ENCODE measurements around the gene S100A2.

Gene S100A2

GRCh38 chr1:153547560-153548551 lies 17.8 kb downstream of the S100A2 start:
- TF ChIP-seq CTCF (IDR thresholded peaks at IDR 0.05; ENCODE audit: low read depth, low read length), result no peak
- DNase-seq (ENCODE audit: low read depth in 2 of 2), result no peak
- H3K4me3 ChIP-seq (replicated peaks in 1 of 2; ENCODE audit: low read depth in 2 of 2, low read length in 2 of 2), result no peak overlapping the region

DNA sequence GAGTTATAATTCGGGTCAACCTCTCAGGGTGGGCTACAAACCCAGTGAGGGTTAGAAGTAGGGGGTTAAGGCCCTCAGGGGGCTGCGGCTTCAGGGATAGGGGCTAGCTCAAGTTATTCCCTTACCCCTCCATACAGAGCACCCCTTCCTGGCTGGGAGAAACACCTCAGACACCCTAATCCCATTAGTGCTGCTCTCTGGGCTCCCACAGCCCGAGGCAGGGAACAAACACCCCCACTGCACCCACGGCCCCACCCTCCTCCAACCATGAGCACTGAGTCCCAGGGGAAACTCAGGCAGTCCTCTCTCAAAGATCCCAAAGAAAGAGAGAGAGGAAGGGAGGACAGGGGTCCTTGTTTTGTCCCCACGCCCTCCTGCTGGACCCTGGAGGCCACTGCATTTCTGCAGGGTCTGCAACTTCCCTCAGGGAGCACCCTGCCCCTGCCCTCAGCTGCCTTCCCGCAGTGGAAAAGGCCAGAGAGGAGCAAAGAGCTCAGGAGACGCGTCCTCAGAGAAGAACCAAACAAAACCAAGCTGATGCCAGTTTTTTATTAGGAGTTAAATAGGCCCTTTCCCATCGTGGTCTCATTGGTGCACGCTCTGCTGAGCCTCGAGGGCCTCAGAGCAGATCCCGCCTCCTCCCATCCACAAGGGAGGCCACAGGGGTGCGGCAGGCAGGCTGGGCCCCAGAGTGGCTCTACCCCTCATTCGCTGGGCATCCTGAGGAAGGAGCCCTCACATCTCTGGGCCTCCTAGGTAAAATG lies 18.7 kb downstream of the S100A2 start:
- no peak overlapping the region for H3K4me3 ChIP-seq (replicated peaks in 1 of 2; ENCODE audit: low read depth in 2 of 2, low read length in 2 of 2)
- TF ChIP-seq CTCF (IDR thresholded peaks at IDR 0.05; ENCODE audit: low read depth, low read length), result no peak
- no peak for DNase-seq (ENCODE audit: low read depth in 2 of 2)

DNA sequence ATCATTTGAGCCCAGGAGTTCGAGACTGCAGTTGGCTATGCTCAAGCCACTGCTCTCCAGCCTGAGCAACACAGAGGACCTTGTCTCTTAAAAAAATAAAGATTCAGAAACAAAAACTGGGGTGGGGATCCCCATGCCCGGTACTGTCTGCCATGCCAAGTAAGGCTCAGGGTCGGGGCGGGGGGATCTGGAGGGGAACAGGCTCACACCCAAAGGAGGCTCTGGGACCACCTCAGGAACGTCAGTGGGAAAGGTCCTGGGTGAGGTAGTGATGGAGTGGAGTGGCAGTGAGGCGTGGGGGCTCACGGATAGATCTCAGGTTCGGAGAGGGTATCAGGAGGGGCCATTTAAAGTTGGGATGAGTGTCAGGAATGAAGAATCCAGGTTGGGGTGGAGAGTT lies 19.3 kb downstream of the S100A2 start:
- DNase-seq (ENCODE audit: low read depth in 2 of 2), result no peak
- H3K4me3 ChIP-seq (replicated peaks in 1 of 2; ENCODE audit: low read depth in 2 of 2, low read length in 2 of 2), result no peak overlapping the region
- TF ChIP-seq CTCF (IDR thresholded peaks at IDR 0.05; ENCODE audit: low read depth, low read length), result no peak

- peak; percentile 88 to 96 for DNase-seq (ENCODE audit: low read depth in 2 of 2)
- TF ChIP-seq CTCF (IDR thresholded peaks at IDR 0.05; ENCODE audit: low read depth, low read length), result no peak
- peak within 1 kb of the TSS; percentile 12 to 22 for H3K4me3 ChIP-seq (replicated peaks in 1 of 2; ENCODE audit: low read depth in 2 of 2, low read length in 2 of 2)
Observed at GRCh38 chr1:153545067-153546055, 20.3 kb downstream of the S100A2 start, which contains the start of gene S100A4. Gene S100A4, minus strand, starts transcription at chr1:153545806. Its CDS starts 1,012 bp downstream, at chr1:153544794.

GRCh38 chr1:153544453-153545066 lies 21.1 kb downstream of the S100A2 start:
- no peak for DNase-seq (ENCODE audit: low read depth in 2 of 2)

More at GRCh38 chr1:153544453-153545066, 21.1 kb downstream of the S100A2 start:
- TF ChIP-seq CTCF (IDR thresholded peaks at IDR 0.05; ENCODE audit: low read depth, low read length), result no peak
- peak overlapping the region; percentile 12 to 22 for H3K4me3 ChIP-seq (replicated peaks in 1 of 2; ENCODE audit: low read depth in 2 of 2, low read length in 2 of 2)
